ENCODE results near the gene TPTE2. TPM values are rescaled to one million over a fixed set of nuclear protein-coding genes. Genes with fewer than 3 reads are reported as not detected.
"Not testable (repeated sequence)": the region's sequence is repeated elsewhere in the genome, so short reads cannot be mapped to it uniquely, and the experiment has no call there.

TPTE2 gene
- total RNA-seq, 2 donors from 2014 or later: not detected

- intact Hi-C loops (cut with DNase I); H3K27me3 ChIP-seq; H3K4me3 ChIP-seq; H3K4me1 ChIP-seq; H3K36me3 ChIP-seq (replicated peaks in 1 of 2; ENCODE audit: insufficient read depth in 1 of 2, low read depth in 2 of 2); H3K9me3 ChIP-seq; H3K27ac ChIP-seq; ATAC-seq: not testable (repeated sequence)
- DNase-seq: peak; percentile 45 to 63 (median 60)
- 0% methylated on average over 2 of the region's 2 CpGs; no CpG with 5 or more reads in 1 of the 2 donors for WGBS, 2 donors
- peak in 5 of 7 experiments; percentile 34 to 56 (median 50) for TF ChIP-seq CTCF (IDR thresholded peaks at IDR 0.05)
Observed at GRCh38 chr13:19439056-19439686, 122.2 kb downstream of the TPTE2 start.

- H3K4me1 ChIP-seq; ATAC-seq; H3K9me3 ChIP-seq; H3K36me3 ChIP-seq (replicated peaks in 1 of 2; ENCODE audit: insufficient read depth in 1 of 2, low read depth in 2 of 2); H3K4me3 ChIP-seq; intact Hi-C loops (cut with DNase I); H3K27me3 ChIP-seq; DNase-seq; H3K27ac ChIP-seq: not testable (repeated sequence)
- 47 to 49% methylated on average over 6 of the region's 6 CpGs for WGBS, 2 donors
Observed at GRCh38 chr13:19437780-19438179, 123.6 kb downstream of the TPTE2 start.

- intact Hi-C loops (cut with DNase I); H3K4me1 ChIP-seq; H3K27me3 ChIP-seq; H3K4me3 ChIP-seq; DNase-seq; H3K36me3 ChIP-seq (replicated peaks in 1 of 2; ENCODE audit: insufficient read depth in 1 of 2, low read depth in 2 of 2); H3K27ac ChIP-seq; H3K9me3 ChIP-seq; ATAC-seq: not testable (repeated sequence)
- 68 to 69% methylated on average over 2 of the region's 2 CpGs for WGBS, 2 donors
Observed at GRCh38 chr13:19422236-19422635, 139.1 kb downstream of the TPTE2 start.

GRCh38 chr13:19412494-19412893 lies 148.8 kb downstream of the TPTE2 start:
- H3K27ac ChIP-seq; intact Hi-C loops (cut with DNase I); H3K27me3 ChIP-seq; DNase-seq; H3K36me3 ChIP-seq (replicated peaks in 1 of 2; ENCODE audit: insufficient read depth in 1 of 2, low read depth in 2 of 2); H3K4me1 ChIP-seq; ATAC-seq; H3K4me3 ChIP-seq: not testable (repeated sequence)
- H3K9me3 ChIP-seq: peaks cover 0 to 17% (median 0%) of the 10 kb centered on the region in 3 donors
- WGBS, 2 donors: 60 to 62% methylated on average over 1 to 4 of the region's 4 CpGs

GRCh38 chr13:19382746-19383511 lies 178.4 kb downstream of the TPTE2 start:
- DNase-seq; H3K36me3 ChIP-seq (replicated peaks in 1 of 2; ENCODE audit: insufficient read depth in 1 of 2, low read depth in 2 of 2); H3K4me3 ChIP-seq; H3K4me1 ChIP-seq; ATAC-seq; H3K9me3 ChIP-seq; H3K27me3 ChIP-seq; H3K27ac ChIP-seq; intact Hi-C loops (cut with DNase I): not testable (repeated sequence)
- WGBS, 2 donors: 66% methylated on average over 5 to 32 of the region's 32 CpGs

- DNase-seq (no peak), ATAC-seq (no peak)
- Histone ChIP-seq H3K27ac (no peak overlapping the region), H3K9me3 (no peaks in the 10 kb centered on the region), H3K4me1 (no peaks in the 10 kb centered on the region), H3K4me3 (no peak overlapping the region), H3K36me3 (replicated peaks in 1 of 2; ENCODE audit: insufficient read depth in 1 of 2, low read depth in 2 of 2) (no peaks in the 10 kb centered on the region), H3K27me3 (no peaks in the 10 kb centered on the region)
- intact Hi-C loops (cut with DNase I): no loop called here
- WGBS, 2 donors: 43 to 59% methylated on average over 3 to 28 of the region's 30 CpGs
- TF ChIP-seq POLR2A (IDR thresholded peaks at IDR 0.05) (no peak), CTCF (IDR thresholded peaks at IDR 0.05) (no peak)
Observed at GRCh38 chr13:19382111-19382510, 179.2 kb downstream of the TPTE2 start.

Other genes starting within 250 kb of the TPTE2 start
- 10 to 100 TPM; 18.7 to 23.4 TPM for gene MPHOSPH8, start 72.1 kb upstream of the TPTE2 start, total RNA-seq
- gene PSPC1, start 221.4 kb upstream of the TPTE2 start, total RNA-seq: 10 to 100 TPM; 37.1 to 72.5 TPM